GM18868 (cell line): ENCODE data around the gene TRIO.
A peak's percentile ranks its signal among the peaks of the same experiment; 100 is the strongest.

Experiments
- ATAC-seq: cut with Tn5 transposase; IDR thresholded peaks from one replicate; pipeline ENCODE4 v1.9.1; 2021; ENCODE audit warnings: mild to moderate bottlenecking, moderate library complexity; ENCODE audit not compliant: unreplicated experiment

The TRIO gene

DNA sequence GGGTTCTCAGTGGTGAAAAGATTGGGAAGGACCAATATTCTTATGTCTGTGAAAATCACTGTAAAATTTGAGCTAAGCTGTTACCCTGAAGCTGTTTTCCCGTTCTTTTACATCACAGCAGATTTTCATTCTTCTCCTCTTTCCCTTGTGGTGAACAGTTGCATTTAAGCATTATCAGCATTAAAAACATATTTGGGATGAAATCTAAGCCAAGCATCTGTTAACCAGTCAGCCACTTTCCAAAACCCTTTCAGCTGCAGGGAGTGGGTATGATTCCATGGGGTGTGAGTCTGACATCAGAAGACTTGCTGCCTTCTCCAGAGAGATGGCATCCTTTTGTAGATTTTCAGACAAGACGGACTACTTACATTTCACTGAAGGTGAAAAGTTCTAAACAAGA is 97.2 kb downstream of the TRIO start:
- ATAC-seq, result no peak

- no peak for ATAC-seq
Observed at GRCh38 chr5:14241141-14241540, 98.0 kb downstream of the TRIO start.

DNA sequence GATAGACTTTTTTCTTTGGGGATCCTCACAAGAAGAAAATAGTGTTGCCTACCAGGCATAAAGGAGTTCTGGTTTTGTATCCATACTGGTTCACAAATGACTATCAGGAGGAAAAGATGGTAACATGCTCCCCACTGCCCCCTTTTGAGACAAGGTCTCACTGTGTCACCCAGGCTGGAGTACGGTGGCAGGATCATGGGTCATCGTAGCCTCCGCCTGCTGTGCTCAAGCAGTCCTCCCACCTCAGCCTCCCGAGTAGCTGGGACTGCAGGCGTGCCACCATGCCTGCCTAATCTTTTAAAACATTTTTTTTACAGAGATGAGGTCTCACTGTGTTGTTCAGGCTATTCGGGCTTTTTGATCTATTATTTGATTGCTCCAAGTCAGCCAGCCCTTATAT is 99.3 kb downstream of the TRIO start:
- no peak for ATAC-seq

- ATAC-seq, result no peak
Observed at GRCh38 chr5:14242871-14243383, 99.8 kb downstream of the TRIO start.

DNA sequence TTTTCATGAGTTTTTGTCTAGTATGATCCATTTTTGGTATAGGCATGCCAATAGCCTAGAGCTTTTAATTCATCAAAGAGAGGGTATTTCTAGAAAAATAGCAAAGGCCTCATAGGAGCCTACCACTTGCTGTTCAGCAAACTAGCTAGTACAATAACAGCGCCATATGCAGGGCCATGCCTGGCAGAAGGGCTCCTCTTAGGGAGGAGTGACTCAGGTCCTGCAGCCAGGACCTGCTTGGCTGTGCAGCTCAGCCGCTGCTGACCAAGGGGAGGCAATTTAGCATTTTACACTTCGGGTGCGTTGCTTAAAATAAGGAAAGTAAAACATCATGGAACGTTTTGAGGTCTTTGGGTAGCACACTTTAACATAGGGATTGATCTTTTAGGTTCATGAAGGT is 100.6 kb downstream of the TRIO start:
- ATAC-seq, result no peak

DNA sequence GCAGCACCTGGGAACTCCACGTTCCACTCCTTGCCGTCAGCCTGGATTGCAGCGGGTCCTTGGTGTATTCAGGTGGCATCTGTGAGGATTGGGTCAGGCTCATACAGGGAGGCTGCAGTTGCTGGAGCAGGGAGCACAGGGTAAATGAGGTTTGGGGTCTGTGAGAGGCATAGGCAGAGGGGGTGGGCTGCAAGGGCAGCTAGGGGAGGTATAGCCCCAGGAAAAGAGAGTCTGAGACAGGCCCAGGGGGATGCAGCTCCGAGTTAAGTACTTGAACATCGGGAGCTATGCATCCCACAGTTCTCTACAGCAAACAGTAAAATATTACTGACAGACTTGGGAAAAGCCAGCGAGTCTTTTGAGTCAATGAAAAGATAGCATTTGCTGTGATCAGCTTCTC is 101.6 kb downstream of the TRIO start:
- ATAC-seq, result no peak

DNA sequence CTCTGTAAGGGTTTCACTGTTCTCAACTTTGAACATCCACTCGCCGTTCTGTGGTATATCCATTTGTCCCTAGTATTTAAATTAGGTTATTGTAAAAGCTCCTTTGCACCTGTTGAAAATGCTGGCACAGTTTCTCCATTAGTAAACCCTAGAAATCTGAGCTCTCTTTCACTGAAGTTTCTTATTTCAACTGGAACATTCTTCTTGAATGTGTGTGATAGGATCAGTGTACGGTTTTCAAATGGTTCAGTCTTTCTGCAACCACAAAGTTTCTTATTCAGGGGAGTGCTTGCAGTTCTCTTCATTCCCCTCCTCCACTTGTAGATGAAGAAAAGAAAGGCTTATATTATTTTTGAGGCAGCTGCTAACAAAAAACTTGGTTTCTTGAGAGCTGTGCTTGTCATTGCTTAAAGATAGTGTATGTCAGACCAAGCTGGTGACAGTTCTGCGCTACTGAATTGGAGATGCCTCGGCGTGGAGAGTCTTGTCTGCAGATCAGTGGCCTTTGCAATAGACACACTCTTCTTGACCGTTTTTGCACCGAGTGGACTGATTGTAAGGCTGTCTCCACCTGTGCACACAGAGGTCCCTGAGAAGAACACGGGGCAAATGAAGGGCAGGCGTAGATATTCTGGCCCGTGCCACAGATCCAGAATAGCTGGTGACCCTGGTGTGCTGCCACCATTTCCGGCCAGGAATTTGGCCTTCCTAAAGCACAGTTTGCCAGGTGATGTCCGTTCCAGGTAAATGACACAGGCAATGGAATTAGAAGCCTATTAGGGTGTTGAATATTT is 102.2 kb downstream of the TRIO start:
- no peak for ATAC-seq

GRCh38 chr5:14246350-14247053 is 103.4 kb downstream of the TRIO start:
- no peak for ATAC-seq

DNA sequence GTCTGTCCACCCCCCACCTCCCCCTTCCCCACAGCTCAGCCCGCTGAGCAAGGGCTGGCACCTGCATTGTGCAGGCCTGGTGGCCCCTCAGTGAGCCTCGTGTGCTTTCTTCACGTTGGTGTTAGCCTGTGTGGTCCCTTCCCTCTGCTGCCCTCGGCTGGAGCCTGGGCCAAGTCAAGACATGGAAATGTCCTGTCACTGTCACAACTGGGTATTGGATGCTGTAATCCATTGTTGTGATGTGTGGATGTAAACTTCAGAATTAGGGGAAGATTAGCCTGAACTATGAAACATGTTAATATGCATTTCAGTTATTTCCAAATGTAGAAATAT is 103.9 kb downstream of the TRIO start:
- ATAC-seq, result no peak

DNA sequence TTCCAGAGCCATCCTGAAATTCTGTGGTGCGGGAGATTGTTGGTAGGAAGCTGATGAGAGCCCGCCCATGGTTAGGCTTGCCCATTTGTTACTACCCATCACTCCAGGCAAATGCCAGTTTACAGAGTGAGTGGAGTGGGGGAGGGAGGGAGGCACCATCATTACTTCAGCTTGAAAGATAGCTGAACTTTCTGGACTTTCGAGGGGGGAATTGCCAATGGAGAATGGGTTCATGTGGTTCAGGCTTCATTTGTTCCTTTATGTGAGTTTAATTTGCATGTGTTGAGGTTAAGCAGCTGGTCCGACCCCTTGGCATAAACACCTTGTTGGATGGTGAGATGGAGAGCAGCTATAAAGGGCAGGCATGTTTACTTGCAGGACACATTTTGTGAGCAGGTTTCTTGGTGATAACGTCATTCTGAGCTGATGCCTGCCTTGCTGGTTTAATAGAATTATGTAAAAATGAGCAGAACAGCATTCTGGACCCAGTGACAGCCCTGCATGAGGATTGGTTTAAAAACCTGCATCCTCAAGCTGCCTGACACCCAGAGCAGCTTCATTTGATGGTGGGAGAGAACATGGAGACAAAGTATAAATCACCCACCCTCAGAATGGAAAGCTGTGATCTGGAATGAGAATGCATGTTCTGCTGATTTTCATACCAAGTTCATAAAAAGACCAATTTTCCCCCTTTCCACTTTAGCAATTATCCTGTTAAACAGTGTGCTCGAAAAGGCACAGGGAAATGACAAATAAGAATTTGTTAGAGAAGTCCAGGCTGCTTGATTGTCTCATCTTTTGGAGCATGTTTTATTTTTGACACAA is 106.3 kb downstream of the TRIO start:
- no peak for ATAC-seq

- no peak for ATAC-seq
Observed at GRCh38 chr5:14250084-14250695, 107.0 kb downstream of the TRIO start.

- peak; percentile 59 for ATAC-seq
Observed at GRCh38 chr5:14250748-14251701, 107.9 kb downstream of the TRIO start.

- peak; percentile 48 for ATAC-seq
Observed at GRCh38 chr5:14251733-14252132, 108.6 kb downstream of the TRIO start.

GRCh38 chr5:14252793-14253192 is 109.7 kb downstream of the TRIO start:
- ATAC-seq, result no peak

DNA sequence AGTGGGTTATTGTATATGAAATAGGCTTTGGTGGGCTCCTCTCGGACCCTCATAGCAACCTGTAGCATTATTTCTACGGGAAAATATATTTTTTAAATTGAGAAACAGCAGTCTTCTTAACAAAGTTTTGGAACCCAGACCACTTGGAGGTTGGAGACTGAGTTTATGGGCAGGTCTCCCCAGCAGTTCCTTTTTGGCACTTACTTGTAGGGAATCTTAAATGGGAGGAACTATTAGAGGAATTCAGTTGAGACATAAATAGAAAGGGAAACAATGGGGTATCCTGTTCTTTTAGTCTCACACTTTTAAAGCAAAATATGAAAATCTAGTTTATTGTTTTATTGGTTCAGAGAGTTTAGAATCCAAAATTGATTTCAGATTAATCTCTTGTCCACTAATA is 111.5 kb downstream of the TRIO start:
- no peak for ATAC-seq

- ATAC-seq, result no peak
Observed at GRCh38 chr5:14256026-14256690, 113.0 kb downstream of the TRIO start.

DNA sequence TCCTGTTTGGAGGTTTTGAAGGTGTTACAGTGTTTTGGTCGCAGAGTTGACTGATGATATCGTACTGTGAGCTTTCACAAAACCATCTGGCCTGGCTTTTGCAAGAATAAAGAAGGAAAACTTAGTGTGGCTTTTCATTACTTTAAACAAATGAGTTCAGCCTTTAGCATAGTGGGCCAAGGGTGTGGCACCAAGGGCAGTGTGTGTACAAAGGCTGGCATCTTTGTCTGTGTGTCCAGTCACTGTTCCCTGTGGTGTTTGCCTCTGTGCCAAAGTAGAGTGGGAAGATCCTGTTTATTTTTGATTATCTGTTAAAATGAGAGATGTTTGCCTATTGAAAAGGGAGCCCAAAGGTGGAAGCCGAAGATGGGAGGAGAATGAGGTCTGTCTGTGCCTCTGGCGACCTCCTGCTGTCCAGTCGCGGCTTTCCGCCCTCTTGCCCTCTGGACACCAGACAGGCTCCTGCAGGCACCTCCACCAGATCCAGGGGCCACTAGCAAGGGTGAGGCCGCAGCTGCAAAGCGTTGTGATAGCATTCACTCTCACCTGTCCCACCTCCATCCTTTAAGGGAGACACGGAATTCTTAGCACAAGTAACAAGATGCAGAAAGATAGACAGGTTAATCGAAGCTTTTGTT is 113.7 kb downstream of the TRIO start:
- no peak for ATAC-seq

GRCh38 chr5:14257995-14258403 is 114.9 kb downstream of the TRIO start:
- peak; percentile 75 for ATAC-seq

GRCh38 chr5:14258840-14259239 is 115.7 kb downstream of the TRIO start:
- ATAC-seq, result peak; percentile 35
